GM19395 (cell line): ENCODE results near the gene NLN.
"Not testable (repeated sequence)": the region's sequence is repeated elsewhere in the genome, so short reads cannot be mapped to it uniquely, and the experiment has no call there.

Source experiments
- ATAC-seq: cut with Tn5 transposase; IDR thresholded peaks from one replicate; pipeline ENCODE4 v1.9.1; 2021; ENCODE audit warnings: mild to moderate bottlenecking, moderate library complexity; ENCODE audit not compliant: unreplicated experiment

Gene NLN

GRCh38 chr5:65828022-65828896 is 106.3 kb downstream of the NLN start:
- no peak for ATAC-seq

GRCh38 chr5:65830856-65831255 is 108.9 kb downstream of the NLN start:
- no peak for ATAC-seq

- no peak for ATAC-seq
These were observed 109.3 kb downstream of the NLN start for GRCh38 chr5:65831276-65831675.

GRCh38 chr5:65832152-65832551 is 110.1 kb downstream of the NLN start:
- no peak for ATAC-seq

GRCh38 chr5:65832603-65833228 is 110.7 kb downstream of the NLN start:
- no peak for ATAC-seq

GRCh38 chr5:65833780-65834179 is 111.8 kb downstream of the NLN start:
- no peak for ATAC-seq

GRCh38 chr5:65834306-65834705 is 112.3 kb downstream of the NLN start:
- no peak for ATAC-seq

GRCh38 chr5:65835191-65835590 is 113.2 kb downstream of the NLN start:
- ATAC-seq: no peak

- ATAC-seq: no peak
These were observed 115.1 kb downstream of the NLN start for GRCh38 chr5:65837139-65837538.

GRCh38 chr5:65839170-65839569 is 117.2 kb downstream of the NLN start:
- ATAC-seq: not testable (repeated sequence)

GRCh38 chr5:65840071-65840470 is 118.1 kb downstream of the NLN start:
- ATAC-seq: no peak

GRCh38 chr5:65844763-65845162 is 122.8 kb downstream of the NLN start:
- ATAC-seq: not testable (repeated sequence)

- no peak for ATAC-seq
These were observed 124.1 kb downstream of the NLN start for GRCh38 chr5:65846101-65846500.

- ATAC-seq: not testable (repeated sequence)
These were observed 125.0 kb downstream of the NLN start for GRCh38 chr5:65847019-65847418.

GRCh38 chr5:65849918-65850317 is 127.9 kb downstream of the NLN start:
- ATAC-seq: not testable (repeated sequence)

GRCh38 chr5:65854925-65855324 is 132.9 kb downstream of the NLN start:
- ATAC-seq: no peak

- no peak for ATAC-seq
These were observed 133.8 kb downstream of the NLN start for GRCh38 chr5:65855766-65856315.

- no peak for ATAC-seq
These were observed 134.5 kb downstream of the NLN start for GRCh38 chr5:65856520-65856919.

- no peak for ATAC-seq
These were observed 136.3 kb downstream of the NLN start for GRCh38 chr5:65858316-65858715.

GRCh38 chr5:65861830-65862241 is 139.8 kb downstream of the NLN start:
- ATAC-seq: no peak

- ATAC-seq: no peak
These were observed 140.4 kb downstream of the NLN start for GRCh38 chr5:65862384-65862783.

GRCh38 chr5:65863747-65864146 is 141.7 kb downstream of the NLN start:
- no peak for ATAC-seq
